GM12872 (cell line): ENCODE results near the gene CPD.

Source experiments
- CTCF ChIP-seq: IDR thresholded peaks from 3 replicates; pipeline ENCODE4 v1.5.1; 2011; ENCODE audit warnings: low read depth, mild to moderate bottlenecking, low read length, moderate library complexity; ENCODE audit not compliant: insufficient read depth

The CPD gene

GRCh38 chr17:30429155-30429554, 50.4 kb downstream of the CPD start:
- no peak for TF ChIP-seq CTCF

- TF ChIP-seq CTCF: no peak
These were observed 54.8 kb downstream of the CPD start for GRCh38 chr17:30433514-30433913.

GRCh38 chr17:30436729-30437128, 58.0 kb downstream of the CPD start:
- TF ChIP-seq CTCF: no peak

GRCh38 chr17:30443721-30444120, 65.0 kb downstream of the CPD start:
- TF ChIP-seq CTCF: no peak

GRCh38 chr17:30449480-30449879, 70.8 kb downstream of the CPD start:
- TF ChIP-seq CTCF: no peak

- TF ChIP-seq CTCF: no peak
These were observed 71.6 kb downstream of the CPD start for GRCh38 chr17:30450125-30451027.

- TF ChIP-seq CTCF: no peak
These were observed 75.9 kb downstream of the CPD start for GRCh38 chr17:30454635-30455034.
